Adrenal gland (tissue), 12 donors: ENCODE measurements around the gene KCND2. TPM values are rescaled to one million over a fixed set of nuclear protein-coding genes. Genes with fewer than 3 reads are reported as not detected.

Experiments
- DNase-seq, 7 donors: peaks; one replicate each; pipeline ENCODE4 v3.0.0-alpha.2; 2019 to 2020
- H3K27ac ChIP-seq, 5 donors: fragments of 200-600 bp; sonication (generic) in 4 of 5; 1 replicate in 3 of 5; 2 replicates in 2 of 5; pipeline versions ENCODE4 v1.5.1 to v1.8.0; 2016 to 2020; ENCODE audit warnings: mild to moderate bottlenecking in 1 of 5
- H3K27me3 ChIP-seq: fragments of 200-600 bp; 2 replicates; pipeline ENCODE4 v1.8.0; 2021
- H3K36me3 ChIP-seq, 2 donors: fragments of 200-600 bp; replicated peaks in 1 of 2; 1 replicate in 1 of 2; 2 replicates in 1 of 2; pipeline versions ENCODE4 v1.5.1 to v1.8.0; 2018 to 2022
- H3K4me1 ChIP-seq, 2 donors: fragments of 200-600 bp; replicated peaks in 1 of 2; 1 replicate in 1 of 2; 2 replicates in 1 of 2; pipeline versions ENCODE4 v1.5.1 to v1.8.0; 2018 to 2021
- H3K4me3 ChIP-seq, 4 donors: fragments of 200-600 bp; sonication (generic) in 3 of 4; one replicate each; pipeline ENCODE4 v1.5.1; 2016 to 2018
- H3K9me3 ChIP-seq, 3 donors: fragments of 200-600 bp; sonication (generic) in 1 of 3; replicated peaks in 1 of 3; 1 replicate in 2 of 3; 2 replicates in 1 of 3; pipeline versions ENCODE4 v1.5.1 to v1.8.0; 2016 to 2021
- POLR2A ChIP-seq, 2 donors: fragments of 450-650 bp; IDR thresholded peaks; one replicate each; pipeline ENCODE4 v1.6.1; 2017; ENCODE audit warnings: antibody characterized with exemption in 2 of 2, mild to moderate bottlenecking in 2 of 2, moderate library complexity in 1 of 2
- whole genome bisulfite sequencing, 4 donors: extraction: QIAGEN DNeasy Blood & Tissue Kit in 2 of 4; methylation state at CpG; one replicate each; pipeline versions ENCODE4 v1.1.5 to v1.1.7; 2013 to 2017; 5-methylcytosine and 5-hydroxymethylcytosine counted together
- intact Hi-C, 2 donors: fragments of 100-400 bp; cut with DNase I; formaldehyde crosslinking; loops; one replicate each; pipeline versions ENCODE4 v1.14.1 to v1.15.0; 2022 to 2023
- polyA plus RNA-seq, 3 donors: library from polyadenylated mRNA; stranded (reverse); fragments of 200-250 nt in 2 of 3; fragments of 350-450 nt in 1 of 3; fragmentation: Illumina TruSeq in 1 of 3; extraction: RNeasy Lipid Tissue Mini Kit (QIAGEN cat#74804) in 1 of 3; gene quantifications; one replicate each; pipeline ENCODE4 v1.2.3, GENCODE V29; 2013 to 2014
- total RNA-seq, 9 donors: library from RNA; depleted of rRNA in 4 of 9; stranded (reverse); fragments of >200 nt in 4 of 9; fragments of 120-200 nt in 1 of 9; fragmentation: NEBNext Ultra II Directional in 1 of 9; extraction: Animal tissue kit (Norgen Biotek cat#: 25700) in 1 of 9; gene quantifications; one replicate each; pipeline versions ENCODE4 v1.1.0 to v1.2.4, GENCODE V29; 2013 to 2023
- TF ChIP-seq, protein P1 (sequence below), 6 experiments: fragments of 450-650 bp in 4 of 6; fragments of 200-600 bp in 2 of 6; sonication (generic) in 1 of 6; IDR thresholded peaks; 1 replicate in 5 of 6; 2 replicates in 1 of 6; pipeline versions ENCODE4 v1.5.1 to v1.8.0; 2016 to 2021; ENCODE audit warnings: antibody characterized with exemption in 6 of 6, mild to moderate bottlenecking in 2 of 6, moderate library complexity in 1 of 6
- donor health status: healthy with polysubstance abuse.
- donor health status: Bipolar disorder and iron deficiency.
- donor health status: DM: yes; HTN: yes; CAD: no.
- donor health status: DM: no; HTN: no; CAD: no.
- donor health status: DM: no; HTN: no; CAD: no.
- donor health status: DM: yes; HTN: yes; CAD: no.

KCND2 gene
- total and polyA plus RNA-seq, 12 donors: 0.24 to 3.0 (median 0.81) TPM

DNA sequence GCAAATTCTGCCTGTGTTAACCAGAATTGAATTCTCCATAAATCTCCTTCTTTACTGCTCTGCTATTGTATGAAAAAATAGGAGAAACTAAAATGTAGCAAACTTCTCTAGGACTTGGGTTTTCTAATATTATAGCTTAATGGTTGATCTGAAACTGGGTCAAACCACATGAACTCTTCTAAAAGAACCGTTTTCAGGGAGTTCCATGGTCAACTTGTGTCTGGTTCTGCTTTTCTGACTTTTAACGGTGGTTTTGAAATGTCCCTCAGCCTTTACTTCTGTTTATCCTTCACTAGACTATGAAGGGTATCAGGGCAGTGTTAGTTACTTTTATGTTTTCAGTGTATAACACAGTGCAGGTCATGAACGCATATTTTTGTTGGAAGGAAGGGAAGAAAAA, 342.7 kb downstream of the KCND2 start:
- no peaks in the 10 kb centered on the region for H3K4me1 ChIP-seq
- no peaks in the 10 kb centered on the region for H3K9me3 ChIP-seq
- DNase-seq: no peak
- WGBS, 4 donors: 59 to 65% (median 62%) methylated on average over 3 of the region's 3 CpGs
- no peak for TF ChIP-seq POLR2A (IDR thresholded peaks at IDR 0.05)
- TF ChIP-seq, protein P1, sequence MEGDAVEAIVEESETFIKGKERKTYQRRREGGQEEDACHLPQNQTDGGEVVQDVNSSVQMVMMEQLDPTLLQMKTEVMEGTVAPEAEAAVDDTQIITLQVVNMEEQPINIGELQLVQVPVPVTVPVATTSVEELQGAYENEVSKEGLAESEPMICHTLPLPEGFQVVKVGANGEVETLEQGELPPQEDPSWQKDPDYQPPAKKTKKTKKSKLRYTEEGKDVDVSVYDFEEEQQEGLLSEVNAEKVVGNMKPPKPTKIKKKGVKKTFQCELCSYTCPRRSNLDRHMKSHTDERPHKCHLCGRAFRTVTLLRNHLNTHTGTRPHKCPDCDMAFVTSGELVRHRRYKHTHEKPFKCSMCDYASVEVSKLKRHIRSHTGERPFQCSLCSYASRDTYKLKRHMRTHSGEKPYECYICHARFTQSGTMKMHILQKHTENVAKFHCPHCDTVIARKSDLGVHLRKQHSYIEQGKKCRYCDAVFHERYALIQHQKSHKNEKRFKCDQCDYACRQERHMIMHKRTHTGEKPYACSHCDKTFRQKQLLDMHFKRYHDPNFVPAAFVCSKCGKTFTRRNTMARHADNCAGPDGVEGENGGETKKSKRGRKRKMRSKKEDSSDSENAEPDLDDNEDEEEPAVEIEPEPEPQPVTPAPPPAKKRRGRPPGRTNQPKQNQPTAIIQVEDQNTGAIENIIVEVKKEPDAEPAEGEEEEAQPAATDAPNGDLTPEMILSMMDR (IDR thresholded peaks at IDR 0.05): no peak
- no peak overlapping the region for H3K27ac ChIP-seq
- intact Hi-C loops: no loop called here
- no peaks in the 10 kb centered on the region for H3K27me3 ChIP-seq
- H3K4me3 ChIP-seq: no peak overlapping the region
- no peaks in the 10 kb centered on the region for H3K36me3 ChIP-seq

DNA sequence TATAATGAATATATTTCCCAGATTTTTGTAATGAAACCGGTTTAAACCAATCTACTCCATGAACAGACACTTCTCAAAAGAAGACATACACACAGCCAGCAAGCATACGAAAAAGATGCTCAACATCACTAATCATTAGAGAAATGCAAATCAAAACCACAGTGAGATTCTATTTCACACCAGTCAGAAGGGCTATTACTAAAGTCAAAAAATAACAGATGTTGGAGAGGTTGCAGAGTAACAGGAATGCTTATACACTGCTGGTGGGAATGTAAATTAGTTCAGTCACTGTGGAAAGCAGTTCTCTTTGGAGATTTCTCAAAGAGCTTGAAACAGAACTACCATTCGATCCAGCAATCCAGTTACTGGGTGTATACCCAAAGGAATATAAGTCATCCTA, 344.3 kb downstream of the KCND2 start:
- no peak for TF ChIP-seq POLR2A (IDR thresholded peaks at IDR 0.05)
- TF ChIP-seq, protein P1 (IDR thresholded peaks at IDR 0.05): no peak
- Histone ChIP-seq H3K9me3 (no peaks in the 10 kb centered on the region), H3K27ac (no peak overlapping the region), H3K4me1 (no peaks in the 10 kb centered on the region), H3K4me3 (no peak overlapping the region), H3K27me3 (no peaks in the 10 kb centered on the region), H3K36me3 (no peaks in the 10 kb centered on the region)
- WGBS, 4 donors: 61 to 73% (median 68%) methylated on average over 3 of the region's 3 CpGs
- DNase-seq: no peak
- intact Hi-C loops: no loop called here

DNA sequence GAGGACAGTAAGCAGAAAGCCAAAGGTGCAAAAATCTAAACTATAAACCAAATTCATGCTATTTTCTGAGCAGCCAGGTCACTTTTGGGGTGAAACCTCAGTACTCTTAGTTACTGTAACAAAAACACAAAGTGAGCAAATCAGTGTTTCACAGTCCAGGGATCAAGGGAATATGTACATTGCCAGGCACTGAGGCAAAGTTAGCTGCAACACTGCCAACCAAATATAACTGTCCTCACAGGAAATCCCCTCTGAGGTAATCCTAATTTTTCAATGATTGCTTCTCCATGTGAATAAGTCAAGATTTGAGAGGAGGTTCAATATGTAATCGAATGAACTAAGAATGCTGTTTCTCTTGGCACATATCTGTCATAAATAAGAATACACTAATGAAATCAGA, 355.3 kb downstream of the KCND2 start:
- TF ChIP-seq POLR2A (IDR thresholded peaks at IDR 0.05): no peak
- TF ChIP-seq, protein P1 (IDR thresholded peaks at IDR 0.05): no peak
- Histone ChIP-seq H3K27ac (no peak overlapping the region), H3K4me3 (no peak overlapping the region), H3K27me3 (no peaks in the 10 kb centered on the region), H3K4me1 (no peaks in the 10 kb centered on the region), H3K36me3 (no peaks in the 10 kb centered on the region), H3K9me3 (no peaks in the 10 kb centered on the region)
- WGBS, 4 donors: 50 to 67% (median 59%) methylated on average over 1 of the region's 1 CpG
- DNase-seq: no peak
- intact Hi-C loops: no loop called here

DNA sequence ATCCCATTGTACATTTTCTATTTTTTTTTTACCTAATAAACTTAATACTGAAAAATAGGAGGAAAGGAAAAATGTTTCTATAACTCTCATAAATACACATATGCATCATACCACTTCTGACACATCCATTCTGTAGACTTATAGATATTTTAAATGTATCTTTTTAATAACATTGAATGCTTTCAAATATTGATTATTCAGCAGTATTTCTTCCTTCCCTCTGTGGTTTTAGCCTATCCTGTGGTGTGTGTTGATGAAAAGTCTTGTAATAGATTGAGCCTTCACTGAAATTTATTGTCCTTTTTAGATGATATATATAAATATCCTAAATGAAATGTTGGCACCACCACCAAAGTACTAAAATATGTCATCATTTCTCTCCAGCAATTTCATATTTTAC, 366.9 kb downstream of the KCND2 start:
- DNase-seq: no peak
- Histone ChIP-seq H3K36me3 (no peaks in the 10 kb centered on the region), H3K4me3 (no peak overlapping the region), H3K27ac (no peak overlapping the region), H3K9me3 (no peaks in the 10 kb centered on the region), H3K4me1 (no peaks in the 10 kb centered on the region), H3K27me3 (no peaks in the 10 kb centered on the region)
- TF ChIP-seq, protein P1 (IDR thresholded peaks at IDR 0.05): no peak
- TF ChIP-seq POLR2A (IDR thresholded peaks at IDR 0.05): no peak
- intact Hi-C loops: no loop called here
